GM18508 (cell line): ENCODE measurements around the gene ZNHIT3.
"Not testable (repeated sequence)": the region's sequence is repeated elsewhere in the genome, so short reads cannot be mapped to it uniquely, and the experiment has no call there.

ENCODE experiments used
- ATAC-seq: cut with Tn5 transposase; IDR thresholded peaks from one replicate; pipeline ENCODE4 v1.9.1; 2021; ENCODE audit warnings: moderate number of reproducible peaks; ENCODE audit not compliant: insufficient read depth, unreplicated experiment

ZNHIT3 gene

DNA sequence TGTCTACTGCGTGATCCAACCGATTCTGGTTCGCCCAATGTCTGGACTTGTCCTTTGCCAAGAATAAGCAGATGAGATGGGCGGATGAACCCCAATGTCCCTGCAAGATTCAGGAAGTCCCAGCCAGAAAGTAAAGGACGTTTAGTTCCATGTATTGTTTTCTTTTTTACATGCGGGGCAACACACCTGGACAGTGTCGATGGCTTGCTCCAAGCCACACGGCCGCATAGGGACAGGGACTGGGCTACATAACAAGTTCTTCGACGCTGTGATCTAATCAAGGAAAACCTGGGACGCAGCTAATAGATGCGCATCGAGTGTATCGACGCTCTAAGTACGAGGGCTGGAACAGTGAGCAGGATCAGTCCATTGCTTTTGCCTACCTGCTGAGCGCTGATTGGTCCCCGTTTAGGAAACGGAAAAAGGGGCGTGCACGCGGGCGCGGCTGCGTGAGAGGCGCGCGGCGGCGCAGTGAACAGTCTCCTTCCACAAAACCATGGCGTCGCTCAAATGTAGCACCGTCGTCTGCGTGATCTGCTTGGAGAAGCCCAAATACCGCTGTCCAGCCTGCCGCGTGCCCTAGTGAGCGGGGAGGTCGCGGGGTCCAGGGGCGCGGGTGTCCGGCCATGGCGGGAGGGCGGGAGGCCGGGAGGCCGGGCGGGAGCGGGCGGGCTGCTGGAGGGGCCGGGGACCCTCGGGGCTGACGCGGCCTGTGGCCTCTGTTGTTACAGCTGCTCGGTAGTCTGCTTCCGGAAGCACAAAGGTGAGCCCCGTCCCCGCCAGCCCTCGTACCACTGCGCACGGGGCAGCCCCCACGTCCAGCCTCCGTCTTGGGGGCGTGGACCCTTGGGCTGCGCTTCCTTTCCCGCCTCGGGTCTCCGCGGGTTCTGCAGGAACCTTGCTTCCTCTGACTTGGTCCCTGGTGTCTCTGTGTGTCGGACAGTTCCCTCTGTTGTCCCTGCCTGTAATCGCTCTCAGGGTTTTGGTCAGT lies at the start of gene ZNHIT3:
Gene ZNHIT3 (plus strand): TSS at position 478 of the 991 bp plus-strand sequence. CDS start 19 bp downstream, at position 497.
- peak; percentile 76 for ATAC-seq

DNA sequence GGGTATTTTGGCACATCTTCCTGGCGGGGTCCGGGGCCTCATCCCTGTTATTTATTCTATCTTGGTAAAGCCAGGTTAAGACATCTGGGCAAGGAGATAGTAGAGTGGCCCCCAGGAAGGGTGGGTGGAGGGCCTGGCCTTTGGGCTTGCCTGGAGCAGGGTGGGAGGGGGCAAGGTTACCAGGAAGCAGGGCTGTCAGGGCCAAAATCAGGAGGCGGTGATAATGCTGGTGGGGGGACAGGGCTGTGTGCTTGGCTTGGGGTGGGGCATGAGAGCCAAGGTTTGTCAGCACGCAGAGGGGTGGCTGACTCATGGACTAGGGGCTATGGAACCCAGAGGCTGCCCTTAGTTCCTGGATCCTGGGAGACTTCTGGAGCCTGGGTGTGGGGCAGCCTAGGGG lies 44.7 kb upstream of the ZNHIT3 start:
- not testable (repeated sequence) for ATAC-seq

DNA sequence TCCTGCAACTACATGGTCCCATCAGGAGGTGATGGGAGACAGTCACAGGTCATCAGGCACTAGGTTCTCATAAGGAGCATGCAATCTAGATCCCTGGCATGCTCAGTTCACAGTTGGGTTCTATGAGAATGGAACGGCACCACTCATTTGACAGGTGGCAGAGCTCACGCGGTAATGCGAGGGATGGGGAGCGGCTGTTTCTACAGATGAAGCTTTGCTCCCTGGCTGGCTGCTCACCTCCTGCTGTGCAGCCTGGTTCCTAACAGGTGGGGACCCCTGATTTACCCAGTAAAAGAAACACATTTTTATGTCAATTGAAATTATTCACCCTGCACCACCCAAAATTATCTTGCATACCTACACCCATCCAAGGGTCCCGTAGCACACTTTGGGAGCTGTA lies 42.7 kb upstream of the ZNHIT3 start:
- no peak for ATAC-seq

DNA sequence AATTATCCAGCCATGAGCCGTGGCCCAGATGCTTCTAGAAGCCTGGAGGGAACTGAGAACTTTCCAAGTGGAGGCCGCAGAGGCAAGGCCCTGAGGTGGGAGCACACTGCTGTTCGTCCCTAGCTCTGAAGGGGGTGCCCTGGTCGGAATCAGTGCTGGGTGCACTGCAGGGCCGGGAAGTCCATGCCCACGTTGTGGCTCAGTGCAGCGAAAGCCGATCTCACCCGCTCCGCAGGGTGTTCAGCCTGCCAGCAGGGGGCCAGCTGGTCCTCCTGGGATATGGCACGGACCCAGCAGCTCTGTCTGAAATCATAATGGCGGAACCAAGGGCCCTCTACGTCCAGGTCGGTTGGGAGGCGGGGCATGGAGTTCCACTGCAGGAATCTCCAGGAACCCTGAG lies 36.5 kb upstream of the ZNHIT3 start:
- not testable (repeated sequence) for ATAC-seq

DNA sequence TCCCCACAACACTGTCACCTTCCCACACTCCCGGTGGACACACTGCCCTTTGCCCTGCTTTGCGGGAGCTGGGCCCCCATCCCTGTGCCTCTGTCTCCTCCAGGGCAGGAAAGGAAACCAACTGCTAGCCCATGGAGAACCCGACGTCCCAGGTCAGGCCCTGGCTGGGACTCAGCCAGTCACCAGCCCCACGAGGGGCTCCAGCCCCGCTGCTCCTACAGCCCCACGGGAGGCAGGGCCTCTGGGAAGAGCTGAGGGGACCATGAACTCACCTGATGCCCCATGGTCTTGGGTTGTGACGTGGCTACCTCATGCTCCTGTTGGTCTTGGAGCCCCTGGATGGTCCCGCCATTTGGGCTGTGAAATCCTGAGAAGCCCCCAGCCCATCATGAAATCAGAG lies 33.6 kb upstream of the ZNHIT3 start:
- not testable (repeated sequence) for ATAC-seq

DNA sequence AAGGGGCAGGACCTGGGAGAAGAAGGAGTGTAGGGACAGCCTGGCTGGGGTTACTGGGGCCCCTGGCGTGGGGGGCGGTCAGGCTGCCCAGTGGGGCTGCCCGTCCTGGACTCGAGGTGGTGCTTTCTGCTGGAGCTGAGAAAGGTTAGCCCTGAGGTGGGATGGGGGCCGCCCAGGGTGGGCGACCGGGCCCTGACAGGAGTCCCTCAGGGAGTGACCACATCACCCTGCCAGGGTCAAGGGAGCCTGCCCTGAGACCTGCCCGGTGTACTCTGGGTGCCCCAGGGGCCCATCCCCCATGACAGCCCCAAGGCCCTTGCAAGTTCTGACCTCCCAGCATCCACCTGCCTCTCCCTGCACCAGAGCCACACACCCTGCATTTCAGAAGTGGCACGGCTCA lies 28.8 kb upstream of the ZNHIT3 start:
- not testable (repeated sequence) for ATAC-seq

DNA sequence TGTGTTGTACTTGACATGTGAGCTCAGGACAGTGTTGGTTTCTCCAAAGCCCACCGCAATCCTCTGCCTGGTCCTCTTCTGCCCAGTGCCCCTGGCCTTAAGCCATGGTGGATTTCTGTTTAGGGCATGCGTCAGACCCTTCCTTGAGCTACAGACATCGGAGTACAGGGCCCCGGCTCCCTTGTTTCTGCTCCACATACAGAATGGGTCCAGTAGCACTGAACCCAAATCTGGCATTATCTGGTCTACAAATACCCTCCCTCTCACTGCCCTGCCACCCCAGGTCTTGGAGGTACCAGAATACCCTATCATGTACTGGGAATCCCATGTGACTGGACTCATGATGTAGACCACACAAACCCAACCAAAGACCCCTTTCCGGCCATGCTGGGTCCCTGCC lies 27.4 kb upstream of the ZNHIT3 start:
- ATAC-seq: no peak

DNA sequence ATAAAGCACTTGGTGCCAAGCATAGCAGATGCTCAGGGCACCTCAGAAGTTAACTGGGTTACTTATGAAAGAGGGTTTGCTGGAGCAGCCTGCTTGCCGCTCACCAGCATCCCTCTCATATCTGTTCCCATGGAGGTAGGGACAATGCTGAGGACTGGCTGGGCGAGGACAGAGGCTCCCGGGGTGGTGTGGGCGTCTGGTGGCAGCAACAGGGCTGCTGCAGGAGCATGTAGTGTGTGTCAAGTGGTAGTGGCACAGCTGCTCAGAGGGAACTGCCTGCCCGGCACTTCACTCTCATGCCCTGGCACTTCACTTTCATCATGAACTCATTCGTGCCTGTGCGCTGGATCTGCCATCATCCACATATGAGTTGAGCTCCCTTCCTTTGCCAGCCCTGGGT lies 26.9 kb upstream of the ZNHIT3 start:
- no peak for ATAC-seq

DNA sequence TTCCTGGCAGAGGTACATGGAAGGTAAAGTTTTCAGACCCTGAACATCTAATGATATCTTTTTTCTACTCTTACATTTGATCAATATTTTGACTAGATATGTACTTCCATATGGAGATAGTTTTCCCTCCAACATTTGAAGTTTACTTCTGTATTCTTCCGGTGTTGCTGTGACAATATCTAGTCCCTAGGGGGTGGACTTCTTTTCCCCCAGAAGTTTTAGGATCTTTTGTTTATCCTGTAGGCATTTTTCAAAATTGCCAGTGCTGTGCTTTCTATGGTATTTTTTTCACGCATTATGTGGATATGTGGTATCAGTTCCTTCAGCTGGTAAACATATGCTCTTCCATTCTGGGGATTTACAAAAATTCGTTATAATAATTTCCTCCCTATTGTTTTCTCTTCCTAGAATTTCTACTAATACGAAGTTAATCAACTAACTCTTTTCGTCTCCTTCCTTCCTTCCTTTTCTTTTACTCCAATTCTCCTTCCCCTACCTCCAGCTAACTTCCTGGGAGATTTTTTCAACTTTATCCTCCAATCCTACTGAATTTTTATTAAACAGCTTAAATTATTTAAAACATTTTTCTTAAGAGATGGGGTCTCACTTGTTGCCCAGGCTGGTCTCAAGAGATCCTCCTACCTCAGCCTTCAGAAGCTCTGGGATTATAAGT lies 26.1 kb upstream of the ZNHIT3 start:
- no peak for ATAC-seq

DNA sequence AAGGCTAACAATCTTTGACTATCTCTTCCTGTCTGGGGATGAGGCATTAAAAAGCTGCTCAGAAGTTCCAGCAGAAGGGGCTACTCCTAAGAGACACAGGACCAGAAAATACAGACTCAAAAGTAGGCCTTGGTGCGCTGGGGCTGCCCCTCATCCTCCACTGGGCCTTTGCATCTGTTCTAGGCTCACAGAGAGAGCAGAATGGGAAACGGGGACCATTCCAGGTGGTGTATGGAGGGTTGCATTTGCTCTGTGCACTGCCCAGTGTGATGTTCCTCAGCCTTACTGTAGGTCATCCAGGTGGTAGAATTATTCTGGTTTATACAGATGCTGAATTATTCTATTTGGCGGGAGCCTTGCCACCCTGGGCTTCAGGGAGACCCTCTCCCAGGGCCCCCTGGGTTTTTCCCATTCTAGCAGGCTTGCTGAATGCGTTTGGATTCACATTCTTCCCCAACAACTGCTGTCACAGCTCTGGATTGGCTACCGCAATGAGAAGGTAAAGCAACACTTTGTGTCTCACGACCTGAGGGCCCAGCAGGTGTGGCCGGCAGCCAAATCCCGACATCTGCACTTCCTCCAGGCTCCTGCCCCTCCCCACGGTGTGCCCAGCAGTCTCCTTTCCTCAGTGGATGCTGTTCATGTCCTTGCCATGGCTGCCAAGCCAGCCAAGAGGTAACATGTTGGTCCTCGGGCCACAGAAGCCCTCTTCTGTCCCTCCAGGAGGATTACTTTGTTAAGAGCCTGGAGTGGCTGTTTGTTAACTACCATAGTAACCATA lies 25.0 kb upstream of the ZNHIT3 start:
- no peak for ATAC-seq

DNA sequence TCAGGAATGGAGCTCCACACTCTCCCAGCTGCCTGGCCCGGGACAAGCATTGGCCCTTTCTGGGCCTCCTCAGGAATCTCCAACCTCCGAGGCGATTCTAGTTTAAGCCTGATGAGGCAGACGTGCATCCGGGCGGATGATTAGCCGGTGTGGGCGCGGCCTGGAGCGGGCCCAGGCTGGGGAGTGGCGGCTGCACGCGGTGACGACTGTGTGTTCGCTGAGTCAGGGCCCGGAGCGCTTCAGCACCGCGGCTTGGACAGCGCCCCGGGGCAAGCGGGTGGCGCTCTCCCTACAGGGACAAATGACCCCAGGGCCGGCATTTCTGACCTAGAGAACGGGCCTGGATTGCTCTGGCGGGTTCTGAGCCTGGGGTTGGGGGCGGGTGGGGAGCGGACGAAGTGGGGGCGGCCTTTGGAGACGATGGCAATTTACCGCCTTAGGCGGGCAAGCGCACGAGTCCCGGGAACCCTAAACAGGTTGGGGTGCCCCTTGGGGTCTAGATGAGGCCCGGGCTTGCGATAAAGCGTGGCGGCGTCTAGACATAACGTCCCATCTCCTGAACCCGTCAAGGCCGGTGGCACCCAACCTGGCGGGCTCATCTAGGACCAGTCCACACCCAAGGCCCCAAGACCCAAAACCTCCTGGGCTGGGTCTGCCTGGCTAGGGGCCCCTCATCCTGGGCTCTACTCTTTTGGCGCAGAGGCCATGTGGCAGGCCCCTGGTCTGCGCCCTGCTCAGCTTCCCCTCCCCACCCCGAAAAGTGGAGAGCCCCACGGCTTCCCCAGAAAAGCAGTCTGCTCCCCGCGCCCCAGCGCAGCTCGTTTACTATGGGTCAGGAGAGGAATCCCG lies 22.3 kb upstream of the ZNHIT3 start:
- no peak for ATAC-seq

DNA sequence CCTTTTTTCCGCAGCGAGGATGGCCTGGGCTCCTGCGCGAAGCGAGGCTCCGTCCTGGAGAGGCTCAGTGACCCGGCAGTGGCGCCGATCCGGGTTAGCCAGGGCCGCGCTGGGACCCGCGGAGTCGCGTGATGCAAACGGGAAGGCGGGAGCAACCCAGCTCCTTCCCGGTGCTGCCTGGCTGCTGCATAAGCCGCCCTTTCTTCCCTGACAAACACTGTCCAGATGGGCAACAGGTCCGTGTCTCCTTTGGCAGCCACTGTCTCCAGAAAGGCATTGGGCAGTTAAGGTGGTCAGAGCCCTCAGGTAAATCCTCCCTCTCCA lies 21.8 kb upstream of the ZNHIT3 start:
- no peak for ATAC-seq

DNA sequence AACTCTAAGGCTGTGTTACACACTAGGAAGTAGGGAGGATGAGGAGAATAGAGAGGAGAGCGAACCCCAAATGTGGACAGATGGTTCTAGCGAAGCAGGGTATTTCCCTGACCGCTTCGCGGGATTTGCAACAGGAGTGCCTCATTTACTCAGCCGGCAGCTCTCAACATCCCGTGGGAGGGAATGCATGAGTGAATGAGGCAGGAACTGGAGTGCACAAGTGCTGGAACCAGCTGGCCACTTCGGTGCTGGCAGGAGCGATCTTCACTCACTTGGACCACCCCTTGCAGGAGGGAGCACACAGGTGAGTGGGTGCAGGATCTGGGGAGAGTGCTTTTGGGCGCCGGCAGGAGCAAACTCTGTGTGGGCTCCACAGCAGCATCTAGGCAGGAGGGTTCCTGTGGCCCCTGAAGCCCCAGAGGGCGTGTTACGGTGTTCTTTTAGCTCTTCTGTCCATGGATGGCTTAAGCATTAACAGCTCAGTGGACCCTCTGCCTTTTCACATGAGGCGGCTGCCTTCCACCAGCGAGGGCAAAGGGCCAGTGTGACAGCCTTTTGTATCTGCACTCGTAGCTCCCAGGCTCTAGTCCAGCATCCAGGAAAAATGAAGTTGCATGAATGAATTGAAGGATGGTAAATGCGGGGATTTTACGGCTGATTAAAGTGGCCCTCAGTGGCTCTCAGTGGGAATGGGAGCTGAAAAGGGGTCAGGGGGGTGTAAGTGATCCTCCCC lies 17.4 kb upstream of the ZNHIT3 start:
- ATAC-seq: no peak

DNA sequence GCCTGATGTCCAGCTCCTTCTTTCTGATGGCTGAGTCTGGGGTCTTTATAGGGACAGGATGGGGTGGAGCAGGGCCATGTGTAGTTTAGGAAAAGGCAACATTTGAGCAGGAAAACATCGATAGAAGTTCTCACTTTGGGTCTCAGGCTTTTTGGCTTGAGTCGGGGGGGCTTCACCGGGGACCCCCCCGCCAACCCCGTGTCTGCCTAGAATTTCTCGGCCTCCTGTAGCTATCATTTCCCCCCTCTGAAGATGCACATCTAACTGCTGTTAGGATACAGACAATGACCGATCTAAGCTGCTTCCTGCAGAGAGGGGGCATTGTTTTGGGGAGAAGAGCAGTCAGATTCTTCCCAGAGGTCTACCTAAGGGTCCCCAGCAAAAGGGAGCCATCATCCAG lies 16.7 kb upstream of the ZNHIT3 start:
- ATAC-seq: no peak

DNA sequence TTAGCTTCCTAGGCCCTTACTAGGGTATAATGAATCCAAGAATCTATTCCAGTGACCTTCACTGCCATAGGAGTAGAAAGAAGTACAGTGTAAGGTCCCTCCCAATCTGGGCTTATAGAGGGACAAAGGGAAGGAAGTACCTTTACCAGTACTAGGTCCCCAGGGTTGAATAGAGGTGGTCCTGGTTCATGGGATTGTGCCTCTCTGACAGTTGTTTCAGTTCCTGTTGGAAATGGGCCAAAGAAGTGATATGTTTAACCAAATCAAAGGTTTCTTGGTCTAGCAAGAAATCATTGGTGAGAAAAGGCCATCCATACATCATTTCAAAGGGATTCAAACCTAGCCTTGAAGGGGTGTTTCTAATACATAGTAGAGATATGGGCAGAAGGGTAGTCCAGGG lies 16.0 kb upstream of the ZNHIT3 start:
- ATAC-seq: no peak

DNA sequence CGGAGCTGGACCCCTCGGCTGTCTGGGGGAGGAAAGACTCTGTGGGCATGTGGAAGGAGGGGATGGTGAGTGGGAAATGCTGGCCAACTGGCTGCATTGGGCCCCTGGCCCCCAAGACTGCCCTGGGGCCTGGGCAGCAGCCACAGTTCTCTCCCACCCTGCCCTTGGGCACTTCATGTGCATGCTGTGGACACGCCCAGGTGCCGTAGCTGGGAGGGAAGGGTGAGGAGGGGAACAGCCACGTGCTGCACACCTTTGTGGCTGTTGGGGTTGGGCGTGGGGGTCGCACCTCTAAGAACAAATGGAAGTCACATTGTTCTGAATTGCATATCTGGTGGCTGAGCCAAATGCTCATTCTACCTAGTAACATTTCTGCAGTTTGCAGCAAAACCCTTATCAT lies 11.9 kb upstream of the ZNHIT3 start:
- no peak for ATAC-seq

DNA sequence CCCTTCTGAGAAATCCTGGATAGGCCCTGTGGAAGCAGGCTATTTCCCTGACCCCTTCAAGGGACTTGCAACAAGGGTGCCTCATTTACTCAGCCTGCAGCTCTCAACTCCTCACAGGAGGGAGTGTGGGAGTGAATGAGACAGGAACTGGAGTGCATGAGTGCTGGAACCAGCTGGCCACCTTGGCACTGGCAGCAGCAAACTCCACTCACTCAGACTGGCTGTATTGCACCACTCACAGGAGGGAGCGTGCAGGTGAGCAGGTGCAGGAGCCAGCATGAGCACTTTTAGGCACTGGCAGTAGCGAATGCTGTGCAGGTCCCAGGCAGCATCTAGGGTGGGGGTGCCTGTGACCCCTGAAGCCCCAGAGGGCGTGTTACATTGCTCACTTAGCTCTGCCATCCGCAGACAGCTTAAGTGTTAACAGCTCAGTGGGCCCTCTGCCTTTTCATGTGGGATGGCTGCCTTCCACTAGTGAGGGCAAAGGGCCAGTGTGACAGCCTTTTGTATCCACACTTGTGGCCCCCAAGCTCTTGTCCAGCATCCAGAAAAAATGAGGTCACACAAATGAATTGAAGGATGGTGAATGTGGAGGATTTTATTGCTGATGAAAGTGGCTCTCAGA lies 11.0 kb upstream of the ZNHIT3 start:
- no peak for ATAC-seq

DNA sequence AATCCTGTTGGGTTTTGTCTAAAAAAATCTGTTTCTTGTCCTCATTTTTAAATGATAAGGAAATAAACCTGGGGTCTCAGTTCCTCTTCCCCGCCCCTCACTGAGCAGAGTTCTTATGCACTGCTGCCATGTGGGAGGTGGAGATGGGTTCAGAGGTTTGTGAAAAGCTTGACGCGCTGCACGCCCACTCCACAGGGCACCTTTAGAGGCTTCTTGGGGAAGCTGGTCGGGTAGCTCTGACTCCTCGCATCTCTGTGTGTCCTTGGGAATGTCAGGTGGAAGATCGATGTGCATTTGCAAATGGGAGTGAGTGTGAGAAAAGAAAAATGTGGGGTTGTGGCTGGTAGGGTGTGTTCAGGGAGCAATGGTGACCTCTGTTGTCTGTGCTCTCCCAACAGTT lies 4.7 kb upstream of the ZNHIT3 start:
- ATAC-seq: no peak
